GM23338 (cell line): ENCODE data around the gene ALDH1B1. TPM values are rescaled to one million over a fixed set of nuclear protein-coding genes. Genes with fewer than 3 reads are reported as not detected.

ENCODE experiments used
- ATAC-seq: fragments of 200-7000 bp; cut with Tn5 transposase; 3 replicates; pipeline ENCODE4 v1.9.1; 2020
- DNase-seq: peaks from one replicate; pipeline ENCODE4 v3.0.0-alpha.2; 2015; ENCODE audit warnings: low spot score
- H2AFZ ChIP-seq: fragments of 200-600 bp; sonication (generic); 2 replicates; pipeline ENCODE4 v1.8.0; 2016; ENCODE audit warnings: antibody characterized with exemption, mild to moderate bottlenecking, moderate library complexity
- H3F3A ChIP-seq: fragments of 200-600 bp; sonication (generic); replicated peaks from 2 replicates; pipeline ENCODE4 v1.8.0; 2017; ENCODE audit warnings: antibody characterized with exemption, mixed run types, low read depth
- H3K27ac ChIP-seq: fragments of 200-600 bp; sonication (generic); 2 replicates; pipeline ENCODE4 v1.6.1; 2016; ENCODE audit warnings: low read depth
- H3K27me3 ChIP-seq: fragments of 200-600 bp; sonication (generic); 2 replicates; pipeline ENCODE4 v1.8.0; 2016; ENCODE audit warnings: mild to moderate bottlenecking, mixed run types, moderate library complexity; ENCODE audit not compliant: insufficient read depth
- H3K36me3 ChIP-seq: fragments of 200-600 bp; sonication (generic); 2 replicates; pipeline ENCODE4 v1.8.0; 2016; ENCODE audit warnings: mild to moderate bottlenecking; ENCODE audit not compliant: insufficient read depth
- H3K4me1 ChIP-seq: fragments of 200-600 bp; sonication (generic); 2 replicates; pipeline ENCODE4 v1.8.0; 2016; ENCODE audit warnings: mild to moderate bottlenecking, moderate library complexity; ENCODE audit not compliant: insufficient read depth
- H3K4me2 ChIP-seq: fragments of 200-600 bp; sonication (generic); 2 replicates; pipeline ENCODE4 v1.7.1; 2017; ENCODE audit warnings: mixed run types
- H3K4me3 ChIP-seq: fragments of 200-600 bp; sonication (generic); 2 replicates; pipeline ENCODE4 v1.6.1; 2016; ENCODE audit warnings: mixed run types
- H3K79me2 ChIP-seq: fragments of 200-600 bp; sonication (generic); replicated peaks from 2 replicates; pipeline ENCODE4 v1.8.0; 2017; ENCODE audit warnings: mild to moderate bottlenecking; ENCODE audit not compliant: insufficient read depth
- H3K9me2 ChIP-seq: fragments of 200-600 bp; sonication (generic); 2 replicates; pipeline ENCODE4 v1.8.0; 2017; ENCODE audit not compliant: insufficient read depth
- H4K20me1 ChIP-seq: fragments of 200-600 bp; sonication (generic); replicated peaks from 2 replicates; pipeline ENCODE4 v1.8.0; 2017; ENCODE audit warnings: mild to moderate bottlenecking; ENCODE audit not compliant: insufficient read depth
- H3K27ac Mint-ChIP-seq: 2 replicates; pipeline ENCODE4 v1.8.0; 2020; ENCODE audit warnings: inconsistent platforms, mild to moderate bottlenecking, moderate library complexity, mixed read lengths
- H3K27me3 Mint-ChIP-seq: 3 replicates; pipeline ENCODE4 v1.8.0; 2022; ENCODE audit warnings: low read depth, mild to moderate bottlenecking, moderate library complexity, mixed read lengths, inconsistent platforms; ENCODE audit not compliant: insufficient read depth, poor library complexity
- H3K36me3 Mint-ChIP-seq: 3 replicates; pipeline ENCODE4 v1.8.0; 2021; ENCODE audit warnings: low read depth, mild to moderate bottlenecking, inconsistent platforms, moderate library complexity, mixed read lengths
- H3K4me1 Mint-ChIP-seq: 3 replicates; pipeline ENCODE4 v1.8.0; 2020; ENCODE audit warnings: mild to moderate bottlenecking, inconsistent platforms, mixed read lengths
- H3K4me3 Mint-ChIP-seq: 3 replicates; pipeline ENCODE4 v1.8.0; 2021; ENCODE audit warnings: moderate library complexity, mild to moderate bottlenecking, inconsistent platforms, mixed read lengths
- H3K9me3 Mint-ChIP-seq: 3 replicates; pipeline ENCODE4 v1.8.0; 2020; ENCODE audit warnings: moderate library complexity, mild to moderate bottlenecking, inconsistent platforms, mixed read lengths
- EZH2phosphoT487 ChIP-seq: fragments of 200-600 bp; sonication (generic); IDR thresholded peaks from one replicate; pipeline ENCODE4 v1.8.1; 2018; ENCODE audit warnings: antibody characterized with exemption; ENCODE audit not compliant: unreplicated experiment
- NANOG ChIP-seq: IDR thresholded peaks from 2 replicates; pipeline ENCODE4 v1.6.1; 2016; ENCODE audit warnings: antibody characterized with exemption, borderline replicate concordance
- ZNF331 ChIP-seq: fragments of 250-450 bp; sonication (Bioruptor Pico); IDR thresholded peaks from 2 replicates; pipeline ENCODE4 v1.5.0; 2020; ENCODE audit warnings: low read depth, mild to moderate bottlenecking, moderate library complexity
- polyA plus RNA-seq: library from polyadenylated mRNA; unstranded; fragments of >200 nt; fragmentation: Nextera tagmentation; extraction: Ambion mirVana; gene quantifications from 2 replicates; pipeline ENCODE4 v1.2.1, GENCODE V29; 2016
- total RNA-seq: library from RNA; depleted of rRNA; stranded (reverse); fragments of >200 nt; shearing (Covaris generic); gene quantifications from 2 replicates; pipeline ENCODE4 v1.2.3, GENCODE V29; 2014
- TF ChIP-seq, protein P1 (sequence below): fragments of 250-450 bp; sonication (Bioruptor Pico); IDR thresholded peaks from 2 replicates; pipeline ENCODE4 v1.5.0; 2020; ENCODE audit warnings: mild to moderate bottlenecking, moderate library complexity
- TF ChIP-seq, protein P2 (sequence below): IDR thresholded peaks from one replicate; pipeline ENCODE4 v1.6.1; 2018; ENCODE audit warnings: antibody characterized with exemption; ENCODE audit not compliant: unreplicated experiment

Gene ALDH1B1
- total and polyA plus RNA-seq, 2 experiments from 2014 or later: 37.5 to 74.8 TPM

DNA sequence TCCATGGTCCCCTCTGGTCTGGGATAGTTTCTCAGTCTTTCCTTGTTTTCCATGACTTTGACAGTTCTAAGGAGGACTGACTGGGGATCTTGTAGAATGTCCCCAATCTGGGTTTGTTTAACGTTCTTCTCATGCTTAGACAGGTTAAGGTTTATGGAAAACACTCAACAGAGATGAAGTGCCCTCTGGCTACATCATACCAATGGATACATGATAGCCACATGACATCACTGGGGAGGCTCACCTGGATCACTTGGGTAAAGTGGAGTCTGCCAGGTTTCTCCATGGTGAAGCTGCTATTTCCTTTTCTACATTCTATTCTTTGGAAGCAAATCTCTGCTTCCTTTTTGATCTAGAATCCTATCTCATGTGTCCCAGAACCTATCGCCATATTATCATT is 23.8 kb upstream of the ALDH1B1 start (continued):
- TF ChIP-seq, protein P1, sequence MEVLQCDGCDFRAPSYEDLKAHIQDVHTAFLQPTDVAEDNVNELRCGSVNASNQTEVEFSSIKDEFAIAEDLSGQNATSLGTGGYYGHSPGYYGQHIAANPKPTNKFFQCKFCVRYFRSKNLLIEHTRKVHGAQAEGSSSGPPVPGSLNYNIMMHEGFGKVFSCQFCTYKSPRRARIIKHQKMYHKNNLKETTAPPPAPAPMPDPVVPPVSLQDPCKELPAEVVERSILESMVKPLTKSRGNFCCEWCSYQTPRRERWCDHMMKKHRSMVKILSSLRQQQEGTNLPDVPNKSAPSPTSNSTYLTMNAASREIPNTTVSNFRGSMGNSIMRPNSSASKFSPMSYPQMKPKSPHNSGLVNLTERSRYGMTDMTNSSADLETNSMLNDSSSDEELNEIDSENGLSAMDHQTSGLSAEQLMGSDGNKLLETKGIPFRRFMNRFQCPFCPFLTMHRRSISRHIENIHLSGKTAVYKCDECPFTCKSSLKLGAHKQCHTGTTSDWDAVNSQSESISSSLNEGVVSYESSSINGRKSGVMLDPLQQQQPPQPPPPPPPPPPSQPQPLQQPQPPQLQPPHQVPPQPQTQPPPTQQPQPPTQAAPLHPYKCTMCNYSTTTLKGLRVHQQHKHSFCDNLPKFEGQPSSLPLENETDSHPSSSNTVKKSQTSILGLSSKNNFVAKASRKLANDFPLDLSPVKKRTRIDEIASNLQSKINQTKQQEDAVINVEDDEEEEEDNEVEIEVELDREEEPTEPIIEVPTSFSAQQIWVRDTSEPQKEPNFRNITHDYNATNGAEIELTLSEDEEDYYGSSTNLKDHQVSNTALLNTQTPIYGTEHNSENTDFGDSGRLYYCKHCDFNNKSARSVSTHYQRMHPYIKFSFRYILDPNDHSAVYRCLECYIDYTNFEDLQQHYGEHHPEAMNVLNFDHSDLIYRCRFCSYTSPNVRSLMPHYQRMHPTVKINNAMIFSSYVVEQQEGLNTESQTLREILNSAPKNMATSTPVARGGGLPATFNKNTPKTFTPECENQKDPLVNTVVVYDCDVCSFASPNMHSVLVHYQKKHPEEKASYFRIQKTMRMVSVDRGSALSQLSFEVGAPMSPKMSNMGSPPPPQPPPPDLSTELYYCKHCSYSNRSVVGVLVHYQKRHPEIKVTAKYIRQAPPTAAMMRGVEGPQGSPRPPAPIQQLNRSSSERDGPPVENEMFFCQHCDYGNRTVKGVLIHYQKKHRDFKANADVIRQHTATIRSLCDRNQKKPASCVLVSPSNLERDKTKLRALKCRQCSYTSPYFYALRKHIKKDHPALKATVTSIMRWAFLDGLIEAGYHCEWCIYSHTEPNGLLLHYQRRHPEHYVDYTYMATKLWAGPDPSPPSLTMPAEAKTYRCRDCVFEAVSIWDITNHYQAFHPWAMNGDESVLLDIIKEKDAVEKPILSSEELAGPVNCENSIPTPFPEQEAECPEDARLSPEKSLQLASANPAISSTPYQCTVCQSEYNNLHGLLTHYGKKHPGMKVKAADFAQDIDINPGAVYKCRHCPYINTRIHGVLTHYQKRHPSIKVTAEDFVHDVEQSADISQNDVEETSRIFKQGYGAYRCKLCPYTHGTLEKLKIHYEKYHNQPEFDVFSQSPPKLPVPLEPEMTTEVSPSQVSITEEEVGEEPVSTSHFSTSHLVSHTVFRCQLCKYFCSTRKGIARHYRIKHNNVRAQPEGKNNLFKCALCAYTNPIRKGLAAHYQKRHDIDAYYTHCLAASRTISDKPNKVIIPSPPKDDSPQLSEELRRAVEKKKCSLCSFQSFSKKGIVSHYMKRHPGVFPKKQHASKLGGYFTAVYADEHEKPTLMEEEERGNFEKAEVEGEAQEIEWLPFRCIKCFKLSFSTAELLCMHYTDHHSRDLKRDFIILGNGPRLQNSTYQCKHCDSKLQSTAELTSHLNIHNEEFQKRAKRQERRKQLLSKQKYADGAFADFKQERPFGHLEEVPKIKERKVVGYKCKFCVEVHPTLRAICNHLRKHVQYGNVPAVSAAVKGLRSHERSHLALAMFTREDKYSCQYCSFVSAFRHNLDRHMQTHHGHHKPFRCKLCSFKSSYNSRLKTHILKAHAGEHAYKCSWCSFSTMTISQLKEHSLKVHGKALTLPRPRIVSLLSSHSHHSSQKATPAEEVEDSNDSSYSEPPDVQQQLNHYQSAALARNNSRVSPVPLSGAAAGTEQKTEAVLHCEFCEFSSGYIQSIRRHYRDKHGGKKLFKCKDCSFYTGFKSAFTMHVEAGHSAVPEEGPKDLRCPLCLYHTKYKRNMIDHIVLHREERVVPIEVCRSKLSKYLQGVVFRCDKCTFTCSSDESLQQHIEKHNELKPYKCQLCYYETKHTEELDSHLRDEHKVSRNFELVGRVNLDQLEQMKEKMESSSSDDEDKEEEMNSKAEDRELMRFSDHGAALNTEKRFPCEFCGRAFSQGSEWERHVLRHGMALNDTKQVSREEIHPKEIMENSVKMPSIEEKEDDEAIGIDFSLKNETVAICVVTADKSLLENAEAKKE (CRISPR knock-in tag): no peak
- TF ChIP-seq, protein P2, sequence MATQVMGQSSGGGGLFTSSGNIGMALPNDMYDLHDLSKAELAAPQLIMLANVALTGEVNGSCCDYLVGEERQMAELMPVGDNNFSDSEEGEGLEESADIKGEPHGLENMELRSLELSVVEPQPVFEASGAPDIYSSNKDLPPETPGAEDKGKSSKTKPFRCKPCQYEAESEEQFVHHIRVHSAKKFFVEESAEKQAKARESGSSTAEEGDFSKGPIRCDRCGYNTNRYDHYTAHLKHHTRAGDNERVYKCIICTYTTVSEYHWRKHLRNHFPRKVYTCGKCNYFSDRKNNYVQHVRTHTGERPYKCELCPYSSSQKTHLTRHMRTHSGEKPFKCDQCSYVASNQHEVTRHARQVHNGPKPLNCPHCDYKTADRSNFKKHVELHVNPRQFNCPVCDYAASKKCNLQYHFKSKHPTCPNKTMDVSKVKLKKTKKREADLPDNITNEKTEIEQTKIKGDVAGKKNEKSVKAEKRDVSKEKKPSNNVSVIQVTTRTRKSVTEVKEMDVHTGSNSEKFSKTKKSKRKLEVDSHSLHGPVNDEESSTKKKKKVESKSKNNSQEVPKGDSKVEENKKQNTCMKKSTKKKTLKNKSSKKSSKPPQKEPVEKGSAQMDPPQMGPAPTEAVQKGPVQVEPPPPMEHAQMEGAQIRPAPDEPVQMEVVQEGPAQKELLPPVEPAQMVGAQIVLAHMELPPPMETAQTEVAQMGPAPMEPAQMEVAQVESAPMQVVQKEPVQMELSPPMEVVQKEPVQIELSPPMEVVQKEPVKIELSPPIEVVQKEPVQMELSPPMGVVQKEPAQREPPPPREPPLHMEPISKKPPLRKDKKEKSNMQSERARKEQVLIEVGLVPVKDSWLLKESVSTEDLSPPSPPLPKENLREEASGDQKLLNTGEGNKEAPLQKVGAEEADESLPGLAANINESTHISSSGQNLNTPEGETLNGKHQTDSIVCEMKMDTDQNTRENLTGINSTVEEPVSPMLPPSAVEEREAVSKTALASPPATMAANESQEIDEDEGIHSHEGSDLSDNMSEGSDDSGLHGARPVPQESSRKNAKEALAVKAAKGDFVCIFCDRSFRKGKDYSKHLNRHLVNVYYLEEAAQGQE: no peak
- TF ChIP-seq ZNF331 (CRISPR knock-in tag) (no peak), EZH2phosphoT487 (no peak)

DNA sequence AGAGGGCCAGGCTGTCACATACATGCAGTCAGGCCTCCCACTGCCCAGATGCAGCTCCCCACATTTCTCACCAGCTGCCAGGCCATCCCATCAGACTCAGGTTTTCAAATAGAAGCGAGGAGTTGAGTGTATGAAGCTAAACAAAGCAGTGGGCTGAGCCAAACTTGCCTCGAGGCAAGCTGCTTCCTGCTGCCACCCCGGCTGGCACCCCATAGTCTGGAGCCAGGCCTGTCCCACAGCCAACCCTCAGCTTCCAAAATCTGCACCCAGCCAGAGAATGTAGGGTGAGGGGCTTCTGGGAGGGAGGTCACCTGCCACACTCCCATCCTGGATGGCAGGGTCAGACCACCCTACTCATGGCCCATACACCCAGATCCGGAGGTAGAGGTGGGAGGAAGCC is 22.3 kb upstream of the ALDH1B1 start:
- no peaks in the 10 kb centered on the region for H3K9me2 ChIP-seq
- H3K27ac ChIP-seq: no peak overlapping the region
- no peak overlapping the region for H3K4me3 ChIP-seq
- no peak overlapping the region for H2AFZ ChIP-seq
- Mint-ChIP-seq H3K4me1 (no peaks in the 10 kb centered on the region), H3K27ac (no peak overlapping the region), H3K27me3 (peaks cover 10% of the 10 kb centered on the region), H3K9me3 (no peaks in the 10 kb centered on the region), H3K4me3 (no peak overlapping the region), H3K36me3 (no peaks in the 10 kb centered on the region)
- H3K4me1 ChIP-seq: no peaks in the 10 kb centered on the region
- TF ChIP-seq, protein P2: no peak
- no peak for TF ChIP-seq NANOG
- H3F3A ChIP-seq: no peaks in the 10 kb centered on the region
- DNase-seq: no peak
- no peak for ATAC-seq
- no peak overlapping the region for H3K4me2 ChIP-seq
- no peaks in the 10 kb centered on the region for H3K79me2 ChIP-seq
- H3K36me3 ChIP-seq: no peaks in the 10 kb centered on the region
- no peaks in the 10 kb centered on the region for H4K20me1 ChIP-seq
- no peaks in the 10 kb centered on the region for H3K27me3 ChIP-seq
